Measurements from ENCODE around the gene PCNX2.

DNA sequence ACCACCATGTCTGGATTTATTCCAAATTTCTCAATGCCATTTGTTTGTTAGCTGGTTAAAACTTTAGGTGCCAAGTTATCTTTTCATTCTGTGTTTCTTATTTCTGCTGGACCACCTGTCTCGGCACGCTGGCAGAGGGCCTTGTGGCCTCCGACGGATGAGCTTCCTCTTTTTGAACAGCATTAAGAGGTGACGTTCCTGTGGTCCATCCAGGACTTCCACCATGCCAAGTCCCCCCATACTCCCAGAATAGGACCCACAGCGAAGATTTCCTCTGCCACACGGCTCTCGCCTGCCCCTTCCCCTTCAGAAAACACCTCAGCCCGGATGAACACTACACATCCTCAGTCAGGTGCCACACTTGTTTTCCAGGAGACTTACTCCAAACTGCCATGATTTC lies 271.3 kb downstream of the PCNX2 start:
- TF ChIP-seq, protein P1, sequence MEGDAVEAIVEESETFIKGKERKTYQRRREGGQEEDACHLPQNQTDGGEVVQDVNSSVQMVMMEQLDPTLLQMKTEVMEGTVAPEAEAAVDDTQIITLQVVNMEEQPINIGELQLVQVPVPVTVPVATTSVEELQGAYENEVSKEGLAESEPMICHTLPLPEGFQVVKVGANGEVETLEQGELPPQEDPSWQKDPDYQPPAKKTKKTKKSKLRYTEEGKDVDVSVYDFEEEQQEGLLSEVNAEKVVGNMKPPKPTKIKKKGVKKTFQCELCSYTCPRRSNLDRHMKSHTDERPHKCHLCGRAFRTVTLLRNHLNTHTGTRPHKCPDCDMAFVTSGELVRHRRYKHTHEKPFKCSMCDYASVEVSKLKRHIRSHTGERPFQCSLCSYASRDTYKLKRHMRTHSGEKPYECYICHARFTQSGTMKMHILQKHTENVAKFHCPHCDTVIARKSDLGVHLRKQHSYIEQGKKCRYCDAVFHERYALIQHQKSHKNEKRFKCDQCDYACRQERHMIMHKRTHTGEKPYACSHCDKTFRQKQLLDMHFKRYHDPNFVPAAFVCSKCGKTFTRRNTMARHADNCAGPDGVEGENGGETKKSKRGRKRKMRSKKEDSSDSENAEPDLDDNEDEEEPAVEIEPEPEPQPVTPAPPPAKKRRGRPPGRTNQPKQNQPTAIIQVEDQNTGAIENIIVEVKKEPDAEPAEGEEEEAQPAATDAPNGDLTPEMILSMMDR (IDR thresholded peaks at IDR 0.05) = no peak
- no peak for TF ChIP-seq POLR2A (IDR thresholded peaks at IDR 0.05)

Measured in lower leg skin (tissue), 3 donors.